ENCODE measurements around the gene ABCC3.
"Not testable (repeated sequence)": the region's sequence is repeated elsewhere in the genome, so short reads cannot be mapped to it uniquely, and the experiment has no call there.

ABCC3 gene

GRCh38 chr17:50697663-50698272 lies 63.1 kb downstream of the ABCC3 start:
- no peak overlapping the region for H3K27ac ChIP-seq (ENCODE audit: low read depth, low read length)
- H3K4me1 ChIP-seq (ENCODE audit: control insufficient read depth, insufficient read depth, low read length) = no peaks in the 10 kb centered on the region
- H3K36me3 ChIP-seq (ENCODE audit: control insufficient read depth, insufficient read depth, low read length) = peaks cover 79% of the 10 kb centered on the region
- no peak overlapping the region for H3K4me3 ChIP-seq (ENCODE audit: low read depth, low read length)
- H3K9me3 ChIP-seq (ENCODE audit: control insufficient read depth, insufficient read depth, low read length) = no peaks in the 10 kb centered on the region
- H3K27me3 ChIP-seq (ENCODE audit: control insufficient read depth, insufficient read depth, low read length) = no peaks in the 10 kb centered on the region
- no peak overlapping the region for H3K9ac ChIP-seq (ENCODE audit: low read depth, low read length)

- Histone ChIP-seq H3K4me3 (ENCODE audit: low read depth, low read length) (no peak overlapping the region), H3K9me3 (ENCODE audit: control insufficient read depth, insufficient read depth, low read length) (no peaks in the 10 kb centered on the region), H3K27ac (ENCODE audit: low read depth, low read length) (no peak overlapping the region), H3K4me1 (ENCODE audit: control insufficient read depth, insufficient read depth, low read length) (no peaks in the 10 kb centered on the region), H3K27me3 (ENCODE audit: control insufficient read depth, insufficient read depth, low read length) (no peaks in the 10 kb centered on the region), H3K9ac (ENCODE audit: low read depth, low read length) (no peak overlapping the region), H3K36me3 (ENCODE audit: control insufficient read depth, insufficient read depth, low read length) (peaks cover 77% of the 10 kb centered on the region)
Measured at GRCh38 chr17:50699410-50699809, 64.7 kb downstream of the ABCC3 start.

GRCh38 chr17:50703162-50703561 lies 68.5 kb downstream of the ABCC3 start:
- Histone ChIP-seq H3K36me3 (ENCODE audit: control insufficient read depth, insufficient read depth, low read length) (peaks cover 47% of the 10 kb centered on the region), H3K27ac (ENCODE audit: low read depth, low read length) (no peak overlapping the region)

GRCh38 chr17:50707289-50708049 lies 72.8 kb downstream of the ABCC3 start, which contains the start of gene ANKRD40:
ANKRD40 (minus strand) TSS chr17:50707914; CDS start chr17:50707654, 260 bp downstream.
- Histone ChIP-seq H3K9me3 (ENCODE audit: control insufficient read depth, insufficient read depth, low read length) (no peaks in the 10 kb centered on the region), H3K27me3 (ENCODE audit: control insufficient read depth, insufficient read depth, low read length) (no peaks in the 10 kb centered on the region), H3K9ac (ENCODE audit: low read depth, low read length) (peak within 1 kb of the TSS; percentile 83), H3K4me1 (ENCODE audit: control insufficient read depth, insufficient read depth, low read length) (peaks cover 17% of the 10 kb centered on the region), H3K27ac (ENCODE audit: low read depth, low read length) (peak within 1 kb of the TSS; percentile 86), H3K36me3 (ENCODE audit: control insufficient read depth, insufficient read depth, low read length) (peaks cover 20% of the 10 kb centered on the region; the same call in 1 of the 2 replicates), H3K4me3 (ENCODE audit: low read depth, low read length) (peak within 1 kb of the TSS; percentile 92)

More at GRCh38 chr17:50703162-50703561, 68.5 kb downstream of the ABCC3 start:
- Histone ChIP-seq H3K4me3 (ENCODE audit: low read depth, low read length) (no peak overlapping the region), H3K27me3 (ENCODE audit: control insufficient read depth, insufficient read depth, low read length) (no peaks in the 10 kb centered on the region), H3K4me1 (ENCODE audit: control insufficient read depth, insufficient read depth, low read length) (peaks cover 4% of the 10 kb centered on the region; the same call in 1 of the 2 replicates), H3K9me3 (ENCODE audit: control insufficient read depth, insufficient read depth, low read length) (no peaks in the 10 kb centered on the region), H3K9ac (ENCODE audit: low read depth, low read length) (no peak overlapping the region)

- Histone ChIP-seq H3K27me3 (ENCODE audit: control insufficient read depth, insufficient read depth, low read length) (no peaks in the 10 kb centered on the region), H3K9me3 (ENCODE audit: control insufficient read depth, insufficient read depth, low read length) (no peaks in the 10 kb centered on the region), H3K4me1 (ENCODE audit: control insufficient read depth, insufficient read depth, low read length) (peaks cover 17% of the 10 kb centered on the region), H3K9ac (ENCODE audit: low read depth, low read length) (peak overlapping the region; percentile 83), H3K27ac (ENCODE audit: low read depth, low read length) (peak overlapping the region; percentile 86), H3K36me3 (ENCODE audit: control insufficient read depth, insufficient read depth, low read length) (peaks cover 13% of the 10 kb centered on the region; the same call in 1 of the 2 replicates), H3K4me3 (ENCODE audit: low read depth, low read length) (peak overlapping the region; percentile 92)
Measured at GRCh38 chr17:50708050-50709000, 73.6 kb downstream of the ABCC3 start.

- not testable (repeated sequence) for H3K27ac ChIP-seq (ENCODE audit: low read depth, low read length); H3K36me3 ChIP-seq (ENCODE audit: control insufficient read depth, insufficient read depth, low read length); H3K9me3 ChIP-seq (ENCODE audit: control insufficient read depth, insufficient read depth, low read length); H3K9ac ChIP-seq (ENCODE audit: low read depth, low read length); H3K27me3 ChIP-seq (ENCODE audit: control insufficient read depth, insufficient read depth, low read length); H3K4me3 ChIP-seq (ENCODE audit: low read depth, low read length)
- H3K4me1 ChIP-seq (ENCODE audit: control insufficient read depth, insufficient read depth, low read length) = peaks cover 17% of the 10 kb centered on the region
Measured at GRCh38 chr17:50709053-50709452, 74.4 kb downstream of the ABCC3 start.

GRCh38 chr17:50710025-50710424 lies 75.3 kb downstream of the ABCC3 start:
- Histone ChIP-seq H3K36me3 (ENCODE audit: control insufficient read depth, insufficient read depth, low read length) (peaks cover 3% of the 10 kb centered on the region; the same call in 1 of the 2 replicates), H3K9ac (ENCODE audit: low read depth, low read length) (no peak overlapping the region), H3K4me3 (ENCODE audit: low read depth, low read length) (no peak overlapping the region), H3K4me1 (ENCODE audit: control insufficient read depth, insufficient read depth, low read length) (peaks cover 17% of the 10 kb centered on the region), H3K27ac (ENCODE audit: low read depth, low read length) (no peak overlapping the region), H3K9me3 (ENCODE audit: control insufficient read depth, insufficient read depth, low read length) (no peaks in the 10 kb centered on the region), H3K27me3 (ENCODE audit: control insufficient read depth, insufficient read depth, low read length) (no peaks in the 10 kb centered on the region)

- no peak overlapping the region for H3K9ac ChIP-seq (ENCODE audit: low read depth, low read length)
- H3K27me3 ChIP-seq (ENCODE audit: control insufficient read depth, insufficient read depth, low read length) = no peaks in the 10 kb centered on the region
- no peak overlapping the region for H3K4me3 ChIP-seq (ENCODE audit: low read depth, low read length)
- peaks cover 17% of the 10 kb centered on the region for H3K4me1 ChIP-seq (ENCODE audit: control insufficient read depth, insufficient read depth, low read length)
- no peak overlapping the region for H3K27ac ChIP-seq (ENCODE audit: low read depth, low read length)
- H3K9me3 ChIP-seq (ENCODE audit: control insufficient read depth, insufficient read depth, low read length) = no peaks in the 10 kb centered on the region
- no peaks in the 10 kb centered on the region for H3K36me3 ChIP-seq (ENCODE audit: control insufficient read depth, insufficient read depth, low read length)
Measured at GRCh38 chr17:50710650-50711049, 76.0 kb downstream of the ABCC3 start.

GRCh38 chr17:50712641-50713040 lies 78.0 kb downstream of the ABCC3 start:
- Histone ChIP-seq H3K4me3 (ENCODE audit: low read depth, low read length) (no peak overlapping the region), H3K9ac (ENCODE audit: low read depth, low read length) (no peak overlapping the region), H3K27ac (ENCODE audit: low read depth, low read length) (no peak overlapping the region), H3K9me3 (ENCODE audit: control insufficient read depth, insufficient read depth, low read length) (no peaks in the 10 kb centered on the region), H3K4me1 (ENCODE audit: control insufficient read depth, insufficient read depth, low read length) (peaks cover 17% of the 10 kb centered on the region), H3K36me3 (ENCODE audit: control insufficient read depth, insufficient read depth, low read length) (no peaks in the 10 kb centered on the region), H3K27me3 (ENCODE audit: control insufficient read depth, insufficient read depth, low read length) (no peaks in the 10 kb centered on the region)

- H3K9ac ChIP-seq (ENCODE audit: low read depth, low read length) = no peak overlapping the region
- H3K36me3 ChIP-seq (ENCODE audit: control insufficient read depth, insufficient read depth, low read length) = no peaks in the 10 kb centered on the region
- no peak overlapping the region for H3K27ac ChIP-seq (ENCODE audit: low read depth, low read length)
- no peak overlapping the region for H3K4me3 ChIP-seq (ENCODE audit: low read depth, low read length)
- H3K9me3 ChIP-seq (ENCODE audit: control insufficient read depth, insufficient read depth, low read length) = no peaks in the 10 kb centered on the region
- no peaks in the 10 kb centered on the region for H3K4me1 ChIP-seq (ENCODE audit: control insufficient read depth, insufficient read depth, low read length)
- no peaks in the 10 kb centered on the region for H3K27me3 ChIP-seq (ENCODE audit: control insufficient read depth, insufficient read depth, low read length)
Measured at GRCh38 chr17:50715471-50715870, 80.8 kb downstream of the ABCC3 start.

Data from HUES48 (cell line).